Mammary epithelial cell (primary cell): Measurements from ENCODE around the gene CIDEA.
A peak's percentile ranks its signal among the peaks of the same experiment; 100 is the strongest.

ENCODE experiments used
- EZH2 ChIP-seq: IDR thresholded peaks from 2 replicates; pipeline ENCODE4 v1.6.1; 2012; ENCODE audit warnings: low read length, inconsistent platforms, borderline replicate concordance
- TF ChIP-seq, protein P1 (sequence below), 2 donors: IDR thresholded peaks in 1 of 2; conservative IDR thresholded peaks in 1 of 2; 2 replicates each; pipeline ENCODE4 v1.5.1; 2011 to 2012; ENCODE audit warnings: inconsistent platforms in 2 of 2, low read length in 2 of 2, mild to moderate bottlenecking in 2 of 2, control low read depth in 1 of 2, low read depth in 1 of 2; ENCODE audit not compliant: insufficient read depth in 1 of 2; ENCODE audit errors: extremely low read depth in 1 of 2

- TF ChIP-seq EZH2, result no peak
- TF ChIP-seq, protein P1, sequence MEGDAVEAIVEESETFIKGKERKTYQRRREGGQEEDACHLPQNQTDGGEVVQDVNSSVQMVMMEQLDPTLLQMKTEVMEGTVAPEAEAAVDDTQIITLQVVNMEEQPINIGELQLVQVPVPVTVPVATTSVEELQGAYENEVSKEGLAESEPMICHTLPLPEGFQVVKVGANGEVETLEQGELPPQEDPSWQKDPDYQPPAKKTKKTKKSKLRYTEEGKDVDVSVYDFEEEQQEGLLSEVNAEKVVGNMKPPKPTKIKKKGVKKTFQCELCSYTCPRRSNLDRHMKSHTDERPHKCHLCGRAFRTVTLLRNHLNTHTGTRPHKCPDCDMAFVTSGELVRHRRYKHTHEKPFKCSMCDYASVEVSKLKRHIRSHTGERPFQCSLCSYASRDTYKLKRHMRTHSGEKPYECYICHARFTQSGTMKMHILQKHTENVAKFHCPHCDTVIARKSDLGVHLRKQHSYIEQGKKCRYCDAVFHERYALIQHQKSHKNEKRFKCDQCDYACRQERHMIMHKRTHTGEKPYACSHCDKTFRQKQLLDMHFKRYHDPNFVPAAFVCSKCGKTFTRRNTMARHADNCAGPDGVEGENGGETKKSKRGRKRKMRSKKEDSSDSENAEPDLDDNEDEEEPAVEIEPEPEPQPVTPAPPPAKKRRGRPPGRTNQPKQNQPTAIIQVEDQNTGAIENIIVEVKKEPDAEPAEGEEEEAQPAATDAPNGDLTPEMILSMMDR (conservative IDR thresholded peaks at IDR 0.05 in 1 of 2, IDR thresholded peaks at IDR 0.05 in 1 of 2; ENCODE audit: extremely low read depth in 1 of 2, insufficient read depth in 1 of 2, low read depth in 1 of 2, low read length in 2 of 2), result peak; percentile 74 to 91
Measured at GRCh38 chr18:12236934-12237832, 17.0 kb upstream of the CIDEA start.
